MCF 10A (cell line): ENCODE data around the gene SLMAP. TPM values are rescaled to one million over a fixed set of nuclear protein-coding genes. Genes with fewer than 3 reads are reported as not detected.

Experiments used
- BruUV-seq: library from RNA; stranded (reverse); fragments of 400-500 nt; replicated peaks from 2 replicates; lab custom pipeline; 2021; lab: Mats Ljungman, UMichigan
- CTCF ChIA-PET: fragments of 300-600 bp; sonication (Branson Sonifier 250); formaldehyde crosslinking; extraction: SDS; loops from one replicate; lab custom pipeline; 2021; ENCODE audit warnings: antibody characterized with exemption, inconsistent platforms; lab: Yijun Ruan, JAX
- POLR2A ChIA-PET: fragments of 300-600, 350-650 bp; sonication (Branson Sonifier 250); formaldehyde crosslinking; extraction: SDS; loops from one replicate; lab custom pipeline; 2020; ENCODE audit warnings: antibody characterized with exemption, inconsistent platforms; lab: Yijun Ruan, JAX
- DNase-seq: peaks from one replicate; pipeline ENCODE4 v3.0.0-alpha.2; 2018; ENCODE audit not compliant: unreplicated experiment
- H3K27ac Mint-ChIP-seq: one replicate; pipeline ENCODE4 v1.8.0; 2022; ENCODE audit warnings: mild to moderate bottlenecking, low read depth, mixed read lengths; ENCODE audit not compliant: unreplicated experiment
- H3K27me3 Mint-ChIP-seq: one replicate; pipeline ENCODE4 v1.8.0; 2022; ENCODE audit warnings: mixed read lengths; ENCODE audit not compliant: insufficient read depth, unreplicated experiment
- H3K36me3 Mint-ChIP-seq: one replicate; pipeline ENCODE4 v1.8.0; 2022; ENCODE audit warnings: mild to moderate bottlenecking, moderate library complexity, mixed read lengths; ENCODE audit not compliant: insufficient read depth, unreplicated experiment
- H3K4me1 Mint-ChIP-seq: one replicate; pipeline ENCODE4 v1.8.0; 2022; ENCODE audit warnings: mixed read lengths; ENCODE audit not compliant: insufficient read depth, unreplicated experiment
- H3K4me3 Mint-ChIP-seq: one replicate; pipeline ENCODE4 v1.8.0; 2022; ENCODE audit warnings: mild to moderate bottlenecking, moderate library complexity, mixed read lengths; ENCODE audit not compliant: unreplicated experiment
- H3K9me3 Mint-ChIP-seq: one replicate; pipeline ENCODE4 v1.8.0; 2022; ENCODE audit warnings: mixed read lengths; ENCODE audit not compliant: unreplicated experiment
- intact Hi-C: fragments of 100-400 bp; cut with micrococcal nuclease; formaldehyde crosslinking; loops from 2 replicates; pipeline ENCODE4 v1.14.1; 2022
- total RNA-seq: library from RNA; stranded (reverse); gene quantifications from 2 replicates; pipeline ENCODE4 v1.2.3, GENCODE V29; 2022
- TF ChIP-seq, protein P1 (sequence below): fragments of 200-600 bp; IDR thresholded peaks from one replicate; pipeline ENCODE4 v1.8.0; 2022; ENCODE audit warnings: antibody characterized with exemption, mild to moderate bottlenecking; ENCODE audit not compliant: unreplicated experiment

SLMAP gene
- total RNA-seq, 1 experiment from 2014 or later, result 77.9 TPM

DNA sequence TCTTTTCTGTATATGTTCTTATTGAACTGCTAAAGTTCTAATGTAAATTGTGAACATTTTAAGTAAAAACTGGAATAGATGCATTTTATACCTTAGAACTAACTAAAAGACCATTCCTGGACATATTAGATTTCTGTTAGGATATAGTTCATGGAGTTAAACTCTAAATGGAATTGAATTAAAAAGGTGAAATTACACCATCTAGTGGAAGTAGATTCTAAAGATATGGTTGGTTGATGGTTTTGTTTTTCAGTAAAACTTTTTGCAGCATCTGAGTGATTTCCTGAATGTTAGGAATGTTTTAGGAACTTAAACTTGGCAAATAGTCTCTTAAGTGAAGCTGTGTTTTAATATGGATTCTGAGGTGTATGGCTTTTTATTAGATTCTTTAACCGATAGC is 96.8 kb downstream of the SLMAP start:
- no peak overlapping the region for H3K27ac Mint-ChIP-seq
- H3K4me3 Mint-ChIP-seq, result no peak overlapping the region
- ChIA-PET CTCF (interaction anchor here (0.5 to 2.1 kb wide), 14 partner anchors 10 to 457 kb away, joined by 3 to 11 read pairs (median 4); partner anchors contain the start of gene SLMAP), POLR2A (interaction anchor here (0.5 to 2.6 kb wide), 9 partner anchors 27 to 256 kb away, joined by 3 to 12 read pairs (median 4); partner anchors contain the start of genes ARF4, DENND6A and SLMAP)
- TF ChIP-seq, protein P1, sequence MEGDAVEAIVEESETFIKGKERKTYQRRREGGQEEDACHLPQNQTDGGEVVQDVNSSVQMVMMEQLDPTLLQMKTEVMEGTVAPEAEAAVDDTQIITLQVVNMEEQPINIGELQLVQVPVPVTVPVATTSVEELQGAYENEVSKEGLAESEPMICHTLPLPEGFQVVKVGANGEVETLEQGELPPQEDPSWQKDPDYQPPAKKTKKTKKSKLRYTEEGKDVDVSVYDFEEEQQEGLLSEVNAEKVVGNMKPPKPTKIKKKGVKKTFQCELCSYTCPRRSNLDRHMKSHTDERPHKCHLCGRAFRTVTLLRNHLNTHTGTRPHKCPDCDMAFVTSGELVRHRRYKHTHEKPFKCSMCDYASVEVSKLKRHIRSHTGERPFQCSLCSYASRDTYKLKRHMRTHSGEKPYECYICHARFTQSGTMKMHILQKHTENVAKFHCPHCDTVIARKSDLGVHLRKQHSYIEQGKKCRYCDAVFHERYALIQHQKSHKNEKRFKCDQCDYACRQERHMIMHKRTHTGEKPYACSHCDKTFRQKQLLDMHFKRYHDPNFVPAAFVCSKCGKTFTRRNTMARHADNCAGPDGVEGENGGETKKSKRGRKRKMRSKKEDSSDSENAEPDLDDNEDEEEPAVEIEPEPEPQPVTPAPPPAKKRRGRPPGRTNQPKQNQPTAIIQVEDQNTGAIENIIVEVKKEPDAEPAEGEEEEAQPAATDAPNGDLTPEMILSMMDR, result peak; percentile 24
- peaks cover 6% of the 10 kb centered on the region for H3K4me1 Mint-ChIP-seq
- no peaks in the 10 kb centered on the region for H3K9me3 Mint-ChIP-seq
- no TSS peak for BruUV-seq
- peaks cover 36% of the 10 kb centered on the region for H3K36me3 Mint-ChIP-seq
- peak; percentile 25 for DNase-seq
- intact Hi-C loops, result loop anchor here (1.0 to 10.0 kb wide), 3 partner anchors 207 to 678 kb away; no protein-coding TSS in a partner anchor
- H3K27me3 Mint-ChIP-seq, result no peaks in the 10 kb centered on the region

DNA sequence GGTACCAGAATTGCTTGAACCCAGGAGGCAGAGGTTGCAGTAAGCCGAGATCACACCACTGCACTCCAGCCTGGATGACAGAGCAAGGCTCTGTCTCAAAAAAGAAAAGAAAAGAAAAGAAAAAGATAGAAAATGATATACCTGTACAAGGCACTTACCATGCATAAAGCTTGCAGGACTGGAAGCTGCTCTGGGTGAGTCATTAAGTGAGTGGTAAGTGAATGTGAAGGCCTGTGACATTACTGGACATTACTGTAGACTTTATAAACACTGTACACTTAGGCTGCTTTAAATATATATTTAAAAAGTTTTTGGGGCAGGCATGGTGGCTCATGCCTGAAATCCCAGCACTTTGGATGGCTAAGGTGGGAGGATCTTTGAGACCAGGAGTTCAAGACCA is 99.2 kb downstream of the SLMAP start:
- Mint-ChIP-seq H3K4me3 (no peak overlapping the region), H3K27me3 (no peaks in the 10 kb centered on the region), H3K36me3 (peaks cover 53% of the 10 kb centered on the region), H3K9me3 (no peaks in the 10 kb centered on the region), H3K4me1 (peaks cover 6% of the 10 kb centered on the region), H3K27ac (no peak overlapping the region)
- ChIA-PET CTCF (interaction anchor here (0.7 to 2.4 kb wide), 5 partner anchors 10 to 323 kb away, joined by 3 to 9 read pairs (median 4); no protein-coding TSS in a partner anchor), POLR2A (interaction anchor here (0.8 to 2.4 kb wide), 4 partner anchors 8 to 259 kb away, joined by 3 to 8 read pairs (median 3); no protein-coding TSS in a partner anchor)
- no peak for DNase-seq
- TF ChIP-seq, protein P1, result no peak
- BruUV-seq, result no TSS peak
- intact Hi-C loops, result loop anchor here (10.0 kb wide), 1 partner anchor 680 kb away; no protein-coding TSS in a partner anchor

DNA sequence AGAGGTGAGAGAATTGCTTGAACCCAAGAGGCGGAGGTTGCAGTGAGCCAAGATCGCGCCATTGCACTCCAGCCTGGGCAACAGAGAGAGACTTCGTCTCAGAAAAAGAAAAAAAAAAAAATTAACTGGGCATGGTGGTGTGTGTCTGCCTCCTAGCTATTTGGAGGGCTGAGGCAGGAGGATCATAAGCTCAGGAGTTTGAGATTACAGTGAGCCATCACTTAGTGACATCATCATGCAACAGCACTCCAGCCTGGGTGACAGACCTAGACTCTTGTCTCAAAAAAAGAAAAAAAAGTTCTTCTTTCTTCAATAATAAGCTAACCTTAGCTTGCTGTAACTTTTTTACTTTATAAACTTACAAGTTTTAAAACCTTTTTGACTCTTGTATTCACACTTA is 99.8 kb downstream of the SLMAP start:
- H3K27me3 Mint-ChIP-seq, result no peaks in the 10 kb centered on the region

DNA sequence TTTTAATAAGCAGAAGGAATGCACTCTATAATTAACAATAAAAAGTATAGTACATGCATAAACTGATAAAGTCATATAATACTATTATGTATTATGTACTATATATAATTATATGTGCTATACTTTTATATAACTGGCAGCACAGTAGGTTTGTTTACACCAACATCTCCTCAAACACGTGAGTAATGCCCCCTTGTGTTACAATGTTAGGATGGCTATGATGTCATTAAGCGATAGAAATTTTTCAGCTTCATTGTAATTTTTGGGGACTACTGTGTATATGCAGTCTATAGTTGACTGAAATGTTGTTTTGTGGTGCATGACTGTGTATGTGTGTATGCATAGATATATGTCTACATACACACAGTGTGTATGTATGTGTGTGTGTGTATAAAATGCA is 100.6 kb downstream of the SLMAP start:
- Mint-ChIP-seq H3K36me3 (peaks cover 54% of the 10 kb centered on the region), H3K4me3 (no peak overlapping the region), H3K27ac (no peak overlapping the region), H3K4me1 (peaks cover 6% of the 10 kb centered on the region), H3K27me3 (no peaks in the 10 kb centered on the region), H3K9me3 (no peaks in the 10 kb centered on the region)
- BruUV-seq, result no TSS peak
- TF ChIP-seq, protein P1, result no peak
- ChIA-PET CTCF (interaction anchor here (0.6 to 2.4 kb wide), 8 partner anchors 9 to 1021 kb away, joined by 3 to 9 read pairs (median 3); no protein-coding TSS in a partner anchor), POLR2A (interaction anchor here (0.7 to 2.4 kb wide), 4 partner anchors 18 to 261 kb away, joined by 3 to 8 read pairs (median 6); no protein-coding TSS in a partner anchor)
- DNase-seq, result peak; percentile 13
- intact Hi-C loops, result loop anchor here (10.0 kb wide), 1 partner anchor 682 kb away; no protein-coding TSS in a partner anchor

More for the DNA sequence above, 99.8 kb downstream of the SLMAP start:
- BruUV-seq, result no TSS peak
- TF ChIP-seq, protein P1, result no peak
- Mint-ChIP-seq H3K9me3 (no peaks in the 10 kb centered on the region), H3K4me1 (peaks cover 6% of the 10 kb centered on the region), H3K27ac (no peak overlapping the region), H3K4me3 (no peak overlapping the region), H3K36me3 (peaks cover 48% of the 10 kb centered on the region)
- DNase-seq, result no peak
- POLR2A ChIA-PET, result interaction anchor here (0.7 to 2.4 kb wide), 6 partner anchors 9 to 260 kb away, joined by 3 to 8 read pairs (median 4); no protein-coding TSS in a partner anchor
- CTCF ChIA-PET, result interaction anchor here (0.6 to 2.4 kb wide), 17 partner anchors 9 to 1130 kb away, joined by 3 to 9 read pairs (median 3); partner anchors contain the start of gene PDE12
- intact Hi-C loops, result loop anchor here (10.0 kb wide), 1 partner anchor 681 kb away; no protein-coding TSS in a partner anchor
